Activated naive CD4-positive, alpha-beta T cell treated with anti-CD3 and anti-CD28 coated beads, Interleukin-2, amount 10 ng/mL, durations not matched to agents 7 days and 5 days (primary cell): Measurements from ENCODE around the gene IGFL1.
"Not testable (repeated sequence)": the region's sequence is repeated elsewhere in the genome, so short reads cannot be mapped to it uniquely, and the experiment has no call there.

Experiments used
- CTCF ChIA-PET: fragments of 350-600 bp; sonication (Branson Sonifier 250); formaldehyde crosslinking; loops from one replicate; lab custom pipeline; 2021; ENCODE audit warnings: antibody characterized with exemption; lab: Charles Lee
- DNase-seq: peaks from one replicate; pipeline ENCODE4 v3.0.0-alpha.2; 2020
- H3K27ac Mint-ChIP-seq: one replicate; pipeline ENCODE4 v1.8.0; 2021; ENCODE audit warnings: mild to moderate bottlenecking, moderate library complexity, mixed read lengths
- H3K27me3 Mint-ChIP-seq: one replicate; pipeline ENCODE4 v1.8.0; 2021; ENCODE audit warnings: mild to moderate bottlenecking, mixed read lengths
- H3K36me3 Mint-ChIP-seq: one replicate; pipeline ENCODE4 v1.8.0; 2021; ENCODE audit warnings: mixed read lengths
- H3K4me1 Mint-ChIP-seq: one replicate; pipeline ENCODE4 v1.8.0; 2021; ENCODE audit warnings: mixed read lengths
- H3K4me3 Mint-ChIP-seq: one replicate; pipeline ENCODE4 v1.8.0; 2021; ENCODE audit warnings: mild to moderate bottlenecking, moderate library complexity, mixed read lengths
- H3K9me3 Mint-ChIP-seq: one replicate; pipeline ENCODE4 v1.8.0; 2021; ENCODE audit warnings: mixed read lengths

Gene IGFL1

DNA sequence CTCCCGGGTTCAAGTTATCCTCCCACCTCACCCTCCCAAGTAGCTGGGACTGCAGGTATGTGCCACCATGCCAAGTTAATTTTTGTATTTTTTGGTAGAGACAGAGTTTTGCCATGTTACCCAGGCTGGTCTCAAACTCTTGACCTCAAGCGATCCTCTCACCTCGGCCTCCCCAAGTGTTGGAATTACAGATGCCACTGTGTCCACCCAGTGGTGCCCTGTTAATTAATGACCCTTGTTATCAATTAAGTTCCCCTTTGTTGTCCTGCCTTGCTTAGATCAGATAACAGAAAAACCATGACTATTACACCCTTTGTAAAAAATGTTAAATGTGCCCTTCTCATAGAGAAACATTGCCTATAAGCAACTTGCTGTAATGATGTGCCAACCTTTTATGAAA, 34.4 kb upstream of the IGFL1 start:
- Mint-ChIP-seq H3K4me1 (no peaks in the 10 kb centered on the region), H3K4me3 (no peak overlapping the region), H3K9me3 (no peaks in the 10 kb centered on the region), H3K27ac (no peak overlapping the region), H3K27me3 (peaks cover 67% of the 10 kb centered on the region), H3K36me3 (no peaks in the 10 kb centered on the region)
- CTCF ChIA-PET: no interaction called here
- no peak for DNase-seq

DNA sequence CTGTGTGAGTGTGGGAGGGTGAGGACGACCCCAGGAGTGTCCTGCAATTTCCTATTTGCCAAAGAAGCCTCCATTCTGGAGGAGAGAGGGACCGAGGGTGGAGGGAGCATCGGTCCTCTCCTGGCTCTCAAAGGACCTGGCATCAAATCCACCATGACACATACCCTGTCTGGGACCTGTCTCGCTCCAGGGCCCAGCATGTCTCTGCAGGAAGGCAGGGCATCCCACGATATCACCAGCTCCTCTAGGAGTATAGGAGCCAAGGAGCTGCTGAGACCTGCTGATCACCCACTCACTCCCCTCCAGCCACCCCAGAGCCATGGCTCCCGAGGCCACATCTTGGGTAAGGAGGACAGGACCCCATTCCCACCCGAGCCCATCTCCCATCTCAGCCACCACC, 33.6 kb upstream of the IGFL1 start:
- CTCF ChIA-PET, H3K27ac Mint-ChIP-seq, H3K4me3 Mint-ChIP-seq, DNase-seq, H3K9me3 Mint-ChIP-seq, H3K36me3 Mint-ChIP-seq, H3K4me1 Mint-ChIP-seq: not testable (repeated sequence)
- peaks cover 60% of the 10 kb centered on the region for H3K27me3 Mint-ChIP-seq

DNA sequence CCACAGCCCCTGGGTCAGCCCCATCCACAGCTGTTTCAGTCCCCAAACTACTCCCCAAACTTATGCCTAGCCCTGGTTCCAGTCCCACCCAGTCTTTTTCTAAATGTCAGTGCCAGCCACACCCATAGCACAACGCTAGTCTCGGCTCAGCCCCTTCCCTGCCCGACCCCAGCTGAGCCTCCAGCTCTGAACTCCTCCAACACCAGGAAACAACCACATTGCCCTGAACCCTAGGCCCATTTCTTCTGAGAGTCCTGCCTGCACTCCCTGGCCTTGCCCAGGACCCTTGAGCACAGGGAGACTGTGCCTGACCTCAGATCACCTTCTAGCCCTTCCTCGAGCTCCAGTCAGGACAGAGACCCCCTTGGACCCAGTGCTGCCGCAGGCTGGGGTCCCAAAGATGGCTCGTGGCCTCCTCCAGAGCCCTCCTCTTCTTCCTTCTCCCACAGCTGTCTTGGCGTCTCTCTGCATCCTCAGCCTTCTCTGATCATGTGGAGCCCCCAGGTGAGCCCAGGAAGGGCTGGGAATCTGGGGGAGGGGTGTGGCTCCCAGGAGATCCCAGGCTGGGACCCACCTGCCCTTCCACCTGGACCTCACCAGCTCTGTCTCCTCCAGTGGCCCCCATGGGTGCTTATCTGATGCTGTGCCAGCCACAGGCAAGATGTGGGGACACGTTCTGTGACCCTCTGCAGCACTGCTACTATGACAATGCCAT, 33.0 kb upstream of the IGFL1 start:
- no peaks in the 10 kb centered on the region for H3K4me1 Mint-ChIP-seq
- H3K36me3 Mint-ChIP-seq: no peaks in the 10 kb centered on the region
- no peak overlapping the region for H3K27ac Mint-ChIP-seq
- DNase-seq: no peak
- CTCF ChIA-PET: no interaction called here
- peaks cover 61% of the 10 kb centered on the region for H3K27me3 Mint-ChIP-seq
- H3K4me3 Mint-ChIP-seq: no peak overlapping the region
- no peaks in the 10 kb centered on the region for H3K9me3 Mint-ChIP-seq

DNA sequence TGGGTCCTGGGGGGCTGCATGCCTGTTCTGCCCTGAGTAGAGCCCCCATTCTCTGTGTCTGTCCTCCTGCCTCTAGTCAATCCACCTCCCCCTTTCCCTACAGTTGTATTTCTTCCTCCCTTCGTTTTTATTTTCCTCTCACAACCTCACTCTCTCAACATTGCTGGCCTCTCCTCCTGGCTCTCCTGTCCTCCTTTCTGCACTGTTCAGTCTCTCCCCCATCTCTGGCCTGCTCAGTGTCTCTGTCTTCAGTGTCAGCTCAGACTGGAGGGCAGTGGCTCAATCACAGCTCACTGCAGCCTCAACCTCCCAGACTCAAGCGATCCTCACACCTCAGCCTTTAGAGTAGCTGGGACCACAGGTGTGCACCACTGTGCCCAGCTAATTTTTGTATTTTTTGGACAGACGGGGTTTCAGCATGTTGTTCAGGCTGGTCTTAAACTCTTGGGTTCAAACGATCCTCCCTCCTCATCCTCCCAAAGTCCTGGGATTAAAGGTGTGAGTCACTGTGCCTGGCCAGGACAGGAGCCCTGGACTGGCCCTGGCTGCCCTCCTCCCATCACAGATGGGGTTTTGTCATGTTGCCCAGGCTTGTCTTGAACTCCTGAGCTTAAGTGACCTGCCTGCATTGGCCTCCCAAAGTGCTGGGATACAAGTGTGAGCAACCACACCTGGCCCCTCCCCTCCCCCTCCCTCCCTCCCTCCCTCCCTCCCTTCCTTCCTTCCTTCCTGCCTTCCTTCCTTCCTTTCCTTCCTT, 32.0 kb upstream of the IGFL1 start:
- H3K27me3 Mint-ChIP-seq: peaks cover 62% of the 10 kb centered on the region
- H3K27ac Mint-ChIP-seq: no peak overlapping the region
- H3K4me3 Mint-ChIP-seq: no peak overlapping the region
- no peaks in the 10 kb centered on the region for H3K36me3 Mint-ChIP-seq
- H3K9me3 Mint-ChIP-seq: no peaks in the 10 kb centered on the region
- no peaks in the 10 kb centered on the region for H3K4me1 Mint-ChIP-seq
- no peak for DNase-seq
- CTCF ChIA-PET: no interaction called here

DNA sequence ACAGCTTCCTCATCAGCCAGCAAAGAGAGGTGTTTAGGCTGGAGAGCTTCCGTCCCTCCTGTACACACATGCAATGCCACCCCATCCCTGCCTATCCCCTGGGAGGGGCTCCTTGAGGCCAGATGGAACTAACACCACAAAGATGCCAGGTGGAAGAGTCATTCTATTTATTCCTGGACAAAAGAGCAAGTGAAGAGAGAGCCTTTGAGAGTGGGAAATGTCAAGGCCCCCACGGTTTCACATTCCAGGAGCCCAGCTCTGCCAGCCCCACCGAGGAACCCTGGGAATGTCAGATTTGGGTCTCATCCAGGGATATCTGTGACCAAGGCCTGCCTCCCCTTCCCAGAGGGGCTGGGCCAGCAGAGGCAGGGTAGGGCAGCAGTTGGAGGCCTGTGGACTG, 30.8 kb upstream of the IGFL1 start:
- no peaks in the 10 kb centered on the region for H3K36me3 Mint-ChIP-seq
- H3K4me1 Mint-ChIP-seq: no peaks in the 10 kb centered on the region
- no peak overlapping the region for H3K27ac Mint-ChIP-seq
- H3K4me3 Mint-ChIP-seq: no peak overlapping the region
- no peak for DNase-seq
- H3K9me3 Mint-ChIP-seq: no peaks in the 10 kb centered on the region
- CTCF ChIA-PET: no interaction called here
- H3K27me3 Mint-ChIP-seq: peaks cover 63% of the 10 kb centered on the region

DNA sequence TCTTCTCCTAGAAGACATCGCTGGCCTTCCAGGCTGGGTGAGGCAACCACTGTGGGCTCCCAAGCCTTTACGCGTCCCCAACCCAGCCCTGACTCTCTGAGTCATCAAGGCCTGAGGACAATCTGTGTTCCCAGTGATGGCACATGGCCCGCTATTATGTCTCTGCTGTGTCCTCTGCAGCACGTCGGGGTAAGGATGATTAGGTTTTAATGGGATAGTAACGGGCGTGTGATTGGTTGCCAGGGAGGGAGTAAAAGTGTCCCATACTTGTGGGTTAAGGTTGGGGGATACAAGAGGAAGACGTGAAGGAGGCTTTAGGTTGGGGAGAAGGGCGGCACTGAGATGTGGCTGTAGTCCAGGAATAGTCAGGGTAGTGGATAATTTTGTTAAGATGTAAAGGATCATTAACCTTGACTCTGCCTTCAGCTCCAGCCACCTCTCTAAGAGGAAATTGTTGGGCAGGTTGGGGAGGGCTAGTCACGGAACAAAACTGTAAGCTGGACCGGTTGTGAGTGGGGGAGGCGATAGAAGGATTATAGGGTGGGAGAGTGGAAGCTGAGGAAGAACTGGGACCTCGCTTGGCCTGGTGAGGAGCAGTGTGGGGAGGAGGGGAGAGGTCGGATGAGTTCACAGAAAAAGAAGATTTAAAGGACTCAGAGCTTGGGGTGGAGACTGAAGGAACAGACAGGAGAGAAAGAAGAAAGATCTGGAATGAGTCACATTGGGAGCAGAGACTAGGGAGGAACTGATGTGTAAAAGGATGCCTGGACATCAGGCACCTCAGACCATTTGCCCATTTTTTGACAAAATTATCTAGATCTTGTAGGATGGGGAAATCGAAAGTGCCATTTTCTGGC, 27.9 kb upstream of the IGFL1 start:
- Mint-ChIP-seq H3K4me1 (no peaks in the 10 kb centered on the region), H3K4me3 (no peak overlapping the region), H3K9me3 (no peaks in the 10 kb centered on the region), H3K27ac (no peak overlapping the region), H3K36me3 (no peaks in the 10 kb centered on the region), H3K27me3 (peaks cover 61% of the 10 kb centered on the region)
- no peak for DNase-seq
- CTCF ChIA-PET: no interaction called here

DNA sequence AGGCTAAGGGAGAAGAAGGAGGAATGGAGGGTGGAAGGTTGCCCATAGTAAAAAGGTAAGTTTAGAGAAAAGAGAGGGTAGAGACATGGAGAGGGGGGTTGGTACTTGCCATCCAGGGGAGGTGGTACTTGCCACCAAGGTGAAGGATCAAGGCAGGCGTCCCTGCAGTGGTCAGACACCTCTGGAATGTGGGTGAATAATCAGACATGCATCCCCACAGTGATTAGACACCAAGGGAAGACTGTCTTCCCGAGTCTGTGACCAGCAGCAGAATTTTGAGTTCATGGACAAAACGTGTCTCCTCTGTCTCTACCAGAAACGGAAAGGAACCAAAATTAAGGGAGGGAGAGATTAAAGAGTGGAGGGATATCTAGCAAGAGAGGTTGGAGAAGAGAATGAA, 27.1 kb upstream of the IGFL1 start:
- no peak for DNase-seq
- Mint-ChIP-seq H3K4me1 (no peaks in the 10 kb centered on the region), H3K36me3 (no peaks in the 10 kb centered on the region), H3K9me3 (no peaks in the 10 kb centered on the region), H3K27me3 (peaks cover 53% of the 10 kb centered on the region), H3K27ac (no peak overlapping the region), H3K4me3 (no peak overlapping the region)
- CTCF ChIA-PET: no interaction called here

DNA sequence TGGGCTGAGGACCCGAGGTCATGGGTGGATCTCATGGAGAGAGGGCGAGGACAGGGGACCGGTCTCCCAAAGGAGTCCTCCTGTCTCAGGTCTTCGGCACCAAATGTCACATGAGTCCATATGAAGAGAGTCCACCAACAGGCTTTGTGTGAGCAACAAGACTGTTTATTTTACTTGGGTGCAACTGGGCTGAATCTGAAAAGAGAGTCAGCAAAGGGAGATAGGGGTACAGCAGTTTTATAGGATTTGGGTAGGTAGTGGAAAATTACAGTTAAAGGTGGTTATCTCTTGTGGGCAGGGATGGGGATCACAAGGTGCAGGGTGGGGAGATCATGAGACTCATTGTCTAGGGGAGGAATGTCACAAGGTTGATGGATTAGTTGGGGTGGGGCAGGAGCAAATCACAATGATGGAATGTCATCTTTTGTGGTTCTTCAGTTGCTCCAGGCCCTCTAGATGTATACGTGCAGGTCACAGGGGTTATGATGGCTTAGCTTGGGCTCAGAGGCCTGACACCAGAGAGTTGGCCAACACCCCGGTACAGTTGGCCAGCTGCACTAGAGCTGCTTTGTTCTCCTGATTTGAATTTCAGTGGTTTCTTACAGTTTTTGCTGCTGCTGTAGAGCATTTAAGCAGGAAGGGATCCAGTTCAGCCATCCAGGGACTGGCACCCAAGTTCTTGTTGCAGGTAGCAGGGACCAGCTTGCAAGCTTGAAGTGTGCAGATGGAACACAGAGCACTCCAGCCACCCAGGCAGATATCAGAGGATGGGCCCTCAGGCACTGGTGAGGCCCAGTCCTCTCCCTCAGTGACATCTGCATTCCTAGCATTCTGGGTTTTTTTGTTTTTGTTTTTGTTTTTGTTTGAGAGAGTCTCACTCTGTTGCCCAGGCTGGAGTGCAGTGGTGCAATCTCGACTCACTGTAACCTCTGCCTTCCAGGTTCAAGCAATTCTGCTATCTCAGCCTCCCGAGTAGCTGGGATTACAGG, 26.4 kb upstream of the IGFL1 start:
- Mint-ChIP-seq H3K4me1 (no peaks in the 10 kb centered on the region), H3K27me3 (peaks cover 55% of the 10 kb centered on the region), H3K4me3 (no peak overlapping the region), H3K9me3 (no peaks in the 10 kb centered on the region), H3K27ac (no peak overlapping the region), H3K36me3 (no peaks in the 10 kb centered on the region)
- CTCF ChIA-PET: no interaction called here
- no peak for DNase-seq

DNA sequence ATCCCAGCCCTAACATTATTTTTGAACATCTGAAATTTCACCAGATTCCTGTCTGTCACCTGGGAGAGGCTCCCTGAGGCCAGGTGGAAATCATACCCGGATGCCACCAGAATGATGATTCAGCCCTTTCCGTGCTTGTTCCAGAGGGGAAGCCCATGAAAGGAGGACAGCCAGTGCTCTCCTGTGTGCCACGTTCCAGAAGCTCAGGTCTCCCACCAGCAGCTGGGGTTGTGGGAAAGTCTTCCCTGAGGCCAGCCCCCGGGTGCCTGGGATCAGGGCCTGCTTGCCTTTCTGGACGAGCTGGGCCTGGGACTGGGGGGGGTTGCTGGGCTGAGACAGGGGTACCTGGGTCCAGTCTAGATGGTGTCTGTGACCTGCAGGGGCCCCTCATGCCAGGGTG, 25.5 kb upstream of the IGFL1 start:
- H3K27me3 Mint-ChIP-seq: peaks cover 61% of the 10 kb centered on the region
- no peak for DNase-seq

DNA sequence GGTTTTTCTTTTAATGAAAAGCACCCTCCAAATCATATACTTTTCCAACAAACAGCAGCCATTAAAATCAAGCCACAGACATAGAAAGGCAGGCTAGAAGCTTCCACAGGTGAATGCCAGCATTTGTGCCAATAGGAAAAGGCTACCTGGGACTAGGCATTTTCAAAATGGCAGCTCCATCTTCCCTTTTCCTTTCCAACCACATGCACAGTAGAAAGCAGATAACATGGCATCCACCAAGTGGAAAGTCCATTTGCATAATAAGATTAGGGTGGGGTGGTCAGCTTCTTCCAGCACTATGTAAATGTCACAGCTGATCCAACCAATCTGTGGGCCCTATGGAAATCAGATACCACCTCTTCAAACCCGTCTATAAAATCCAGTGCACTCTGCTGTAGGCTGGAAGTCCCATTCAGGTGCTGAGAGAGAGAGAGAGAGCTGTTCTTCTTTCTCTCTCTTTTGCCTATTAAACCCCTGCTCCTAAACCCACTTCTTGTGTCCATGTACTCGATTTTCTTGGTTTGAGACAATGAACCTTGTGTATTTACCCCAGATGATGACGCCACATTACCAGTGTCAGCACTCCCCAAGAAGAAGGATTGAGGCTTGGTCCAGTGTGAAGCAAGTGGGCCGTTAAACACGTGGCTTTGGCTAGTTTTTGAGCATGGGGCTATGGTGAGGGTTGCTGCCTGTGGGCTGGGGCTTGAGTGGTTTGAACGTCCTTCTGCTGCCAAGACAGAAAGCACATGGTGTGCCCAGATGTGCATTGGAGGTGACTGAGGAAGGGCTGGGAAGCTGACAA, 24.2 kb upstream of the IGFL1 start:
- Mint-ChIP-seq H3K27ac (no peak overlapping the region), H3K4me1 (peaks cover 20% of the 10 kb centered on the region), H3K36me3 (no peaks in the 10 kb centered on the region), H3K9me3 (no peaks in the 10 kb centered on the region), H3K27me3 (peaks cover 57% of the 10 kb centered on the region), H3K4me3 (no peak overlapping the region)
- DNase-seq: no peak
- CTCF ChIA-PET: no interaction called here

More for the DNA sequence above, 25.5 kb upstream of the IGFL1 start:
- CTCF ChIA-PET: no interaction called here
- no peaks in the 10 kb centered on the region for H3K9me3 Mint-ChIP-seq
- peak overlapping the region; percentile 19 for H3K27ac Mint-ChIP-seq
- H3K36me3 Mint-ChIP-seq: no peaks in the 10 kb centered on the region
- H3K4me1 Mint-ChIP-seq: peaks cover 8% of the 10 kb centered on the region
- H3K4me3 Mint-ChIP-seq: no peak overlapping the region

DNA sequence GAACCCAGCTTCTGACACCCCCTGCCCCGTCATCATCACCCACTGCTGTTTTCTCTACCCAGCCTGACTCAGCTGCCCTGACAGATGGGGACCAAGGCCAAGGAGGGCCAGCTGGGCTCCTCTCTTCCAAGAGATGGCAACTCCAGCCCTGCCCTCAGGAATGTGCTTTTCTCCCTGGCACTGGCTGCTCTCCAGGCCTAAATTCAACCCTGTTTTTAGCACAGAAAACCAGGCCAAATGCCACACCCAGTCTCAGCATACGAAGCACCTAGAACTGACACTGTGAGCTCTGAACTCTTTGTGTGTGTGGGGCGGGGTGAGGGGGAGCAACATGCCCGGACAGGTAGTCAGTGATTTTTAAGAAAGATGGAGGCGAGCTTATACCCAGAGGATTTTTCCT, 23.4 kb upstream of the IGFL1 start:
- no peak for DNase-seq
- CTCF ChIA-PET: no interaction called here
- H3K27me3 Mint-ChIP-seq: peaks cover 61% of the 10 kb centered on the region
- no peak overlapping the region for H3K4me3 Mint-ChIP-seq
- H3K9me3 Mint-ChIP-seq: no peaks in the 10 kb centered on the region
- H3K4me1 Mint-ChIP-seq: peaks cover 20% of the 10 kb centered on the region
- H3K27ac Mint-ChIP-seq: no peak overlapping the region
- H3K36me3 Mint-ChIP-seq: no peaks in the 10 kb centered on the region

DNA sequence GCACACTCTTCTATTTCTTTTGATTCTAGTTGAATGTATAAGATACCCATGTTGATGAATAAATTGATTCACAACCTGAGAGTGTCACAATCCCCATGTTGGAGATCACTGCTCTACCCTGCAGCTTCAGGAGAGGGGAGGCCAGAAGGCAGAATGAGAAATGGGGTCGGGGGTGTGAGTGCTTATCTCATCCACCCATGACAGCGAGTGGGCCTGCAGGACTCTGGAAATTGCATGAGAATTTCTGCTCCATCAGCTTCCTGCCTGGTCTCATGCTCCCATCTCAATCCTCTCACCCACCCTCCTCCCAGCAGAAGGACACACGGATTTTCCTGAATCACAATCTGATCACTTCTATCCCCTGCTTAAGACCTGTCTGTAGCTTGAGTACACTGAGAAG, 22.9 kb upstream of the IGFL1 start:
- CTCF ChIA-PET: no interaction called here
- Mint-ChIP-seq H3K4me1 (peaks cover 20% of the 10 kb centered on the region), H3K27me3 (peaks cover 61% of the 10 kb centered on the region), H3K4me3 (no peak overlapping the region), H3K27ac (no peak overlapping the region), H3K9me3 (no peaks in the 10 kb centered on the region), H3K36me3 (no peaks in the 10 kb centered on the region)
- DNase-seq: no peak

DNA sequence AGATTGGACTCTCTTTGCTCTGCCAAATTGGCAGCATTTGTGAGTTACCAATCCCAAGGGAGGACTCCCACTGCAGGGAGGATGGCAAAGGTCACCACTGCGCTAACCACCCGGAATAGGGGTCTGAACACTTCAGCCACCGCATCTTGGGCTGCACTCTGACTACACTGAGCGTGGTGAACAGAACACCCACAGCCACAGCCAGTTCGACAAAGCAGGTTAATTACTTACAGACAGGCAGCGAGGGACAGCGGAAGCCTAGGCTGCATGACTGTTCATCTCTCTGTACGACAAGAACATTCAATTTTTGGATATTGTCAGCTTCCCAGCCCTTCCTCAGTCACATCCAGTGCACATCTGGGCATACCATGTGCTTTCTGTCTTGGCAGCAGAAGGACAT, 21.7 kb upstream of the IGFL1 start:
- H3K9me3 Mint-ChIP-seq, H3K36me3 Mint-ChIP-seq, H3K27ac Mint-ChIP-seq, CTCF ChIA-PET, H3K4me3 Mint-ChIP-seq, DNase-seq: not testable (repeated sequence)
- Mint-ChIP-seq H3K4me1 (peaks cover 20% of the 10 kb centered on the region), H3K27me3 (peaks cover 55% of the 10 kb centered on the region)
